HEK293 (cell line): ENCODE results near the gene LRRC8E.

Experiments used
- ATF2 ChIP-seq: fragments of 450-650 bp; formaldehyde crosslinking; IDR thresholded peaks from 2 replicates; pipeline ENCODE4 v1.5.1; 2016; ENCODE audit warnings: missing biosample characterization, missing genetic modification characterization, low read depth
- BCL11A ChIP-seq: fragments of 450-650 bp; formaldehyde crosslinking; IDR thresholded peaks from 2 replicates; pipeline ENCODE4 v1.5.1; 2016; ENCODE audit warnings: low read depth, missing biosample characterization, missing genetic modification characterization
- GLIS1 ChIP-seq: fragments of 450-650 bp; formaldehyde crosslinking; IDR thresholded peaks from 2 replicates; pipeline ENCODE4 v1.5.1; 2016; ENCODE audit warnings: missing biosample characterization, missing genetic modification characterization
- KLF9 ChIP-seq: fragments of 450-650 bp; formaldehyde crosslinking; IDR thresholded peaks from 2 replicates; pipeline ENCODE4 v1.5.1; 2016; ENCODE audit warnings: missing biosample characterization, missing genetic modification characterization, low read depth
- PRDM10 ChIP-seq: fragments of 450-650 bp; formaldehyde crosslinking; IDR thresholded peaks from 2 replicates; pipeline ENCODE4 v1.5.1; 2016; ENCODE audit warnings: missing biosample characterization, missing genetic modification characterization
- SP3 ChIP-seq: fragments of 450-650 bp; formaldehyde crosslinking; IDR thresholded peaks from 2 replicates; pipeline ENCODE4 v1.5.1; 2016; ENCODE audit warnings: missing biosample characterization, missing genetic modification characterization
- WT1 ChIP-seq: fragments of 450-650 bp; formaldehyde crosslinking; IDR thresholded peaks from 2 replicates; pipeline ENCODE4 v1.5.1; 2016; ENCODE audit warnings: missing biosample characterization, missing genetic modification characterization
- ZBTB1 ChIP-seq: fragments of 450-650 bp; formaldehyde crosslinking; IDR thresholded peaks from 2 replicates; pipeline ENCODE4 v1.5.1; 2016; ENCODE audit warnings: missing biosample characterization, missing genetic modification characterization
- ZEB2 ChIP-seq: fragments of 450-650 bp; formaldehyde crosslinking; IDR thresholded peaks from 2 replicates; pipeline ENCODE4 v1.5.1; 2016; ENCODE audit warnings: missing biosample characterization, missing genetic modification characterization
- ZFHX2 ChIP-seq: fragments of 450-650 bp; formaldehyde crosslinking; conservative IDR thresholded peaks from 2 replicates; pipeline ENCODE4 v1.5.1; 2016; ENCODE audit warnings: missing biosample characterization, missing genetic modification characterization
- ZIC2 ChIP-seq: fragments of 450-650 bp; formaldehyde crosslinking; IDR thresholded peaks from 2 replicates; pipeline ENCODE4 v1.5.1; 2016; ENCODE audit warnings: missing biosample characterization, missing genetic modification characterization
- ZNF184 ChIP-seq: fragments of 450-650 bp; IDR thresholded peaks from 2 replicates; pipeline ENCODE4 v1.5.1; 2018; ENCODE audit warnings: missing biosample characterization, mild to moderate bottlenecking, missing genetic modification characterization
- ZNF214 ChIP-seq: fragments of 450-650 bp; formaldehyde crosslinking; IDR thresholded peaks from 2 replicates; pipeline ENCODE4 v1.5.1; 2017; ENCODE audit warnings: missing biosample characterization, mild to moderate bottlenecking, missing genetic modification characterization, borderline replicate concordance
- ZNF248 ChIP-seq: fragments of 450-650 bp; formaldehyde crosslinking; IDR thresholded peaks from 2 replicates; pipeline ENCODE4 v1.5.1; 2017; ENCODE audit warnings: missing biosample characterization, missing genetic modification characterization
- ZNF324 ChIP-seq: fragments of 450-650 bp; formaldehyde crosslinking; IDR thresholded peaks from 2 replicates; pipeline ENCODE4 v1.5.1; 2016; ENCODE audit warnings: missing biosample characterization, missing genetic modification characterization
- ZNF433 ChIP-seq: fragments of 450-650 bp; formaldehyde crosslinking; IDR thresholded peaks from 2 replicates; pipeline ENCODE4 v1.5.1; 2016; ENCODE audit warnings: missing biosample characterization, missing genetic modification characterization, low read depth
- ZNF529 ChIP-seq: fragments of 450-650 bp; formaldehyde crosslinking; IDR thresholded peaks from 2 replicates; pipeline ENCODE4 v1.5.1; 2017; ENCODE audit warnings: missing genetic modification characterization, missing biosample characterization; ENCODE audit not compliant: insufficient replicate concordance
- ZNF544 ChIP-seq: fragments of 450-650 bp; formaldehyde crosslinking; IDR thresholded peaks from 2 replicates; pipeline ENCODE4 v1.5.0; 2017; ENCODE audit warnings: missing biosample characterization, missing genetic modification characterization
- ZNF626 ChIP-seq: fragments of 450-650 bp; sonication (Bioruptor Pico); formaldehyde crosslinking; IDR thresholded peaks from 2 replicates; pipeline ENCODE4 v1.5.1; 2018; ENCODE audit warnings: missing biosample characterization, missing genetic modification characterization, inconsistent platforms
- ZSCAN16 ChIP-seq: fragments of 450-650 bp; formaldehyde crosslinking; IDR thresholded peaks from 2 replicates; pipeline ENCODE4 v1.5.1; 2016; ENCODE audit warnings: missing biosample characterization, missing genetic modification characterization
- ZXDB ChIP-seq: fragments of 450-650 bp; formaldehyde crosslinking; IDR thresholded peaks from 2 replicates; pipeline ENCODE4 v1.5.1; 2016; ENCODE audit warnings: missing biosample characterization, missing genetic modification characterization
- TF ChIP-seq, protein P1 (sequence below): fragments of 450-650 bp; IDR thresholded peaks from 2 replicates; pipeline ENCODE4 v1.5.1; 2018; ENCODE audit warnings: missing biosample characterization, missing genetic modification characterization
- TF ChIP-seq, protein P2 (sequence below): fragments of 450-650 bp; formaldehyde crosslinking; IDR thresholded peaks from 2 replicates; pipeline ENCODE4 v1.5.1; 2016; ENCODE audit warnings: missing biosample characterization, missing genetic modification characterization, low read depth
- TF ChIP-seq, protein P3 (sequence below): fragments of 450-650 bp; formaldehyde crosslinking; IDR thresholded peaks from 2 replicates; pipeline ENCODE4 v1.5.1; 2016; ENCODE audit warnings: missing biosample characterization, missing genetic modification characterization
- TF ChIP-seq, protein P4 (sequence below): fragments of 450-650 bp; formaldehyde crosslinking; IDR thresholded peaks from 2 replicates; pipeline ENCODE4 v1.5.1; 2016; ENCODE audit warnings: missing biosample characterization, missing genetic modification characterization

LRRC8E gene

GRCh38 chr19:7928741-7929701 is 40.7 kb downstream of the LRRC8E start (continued):
- TF ChIP-seq PRDM10 (peak; percentile 36), BCL11A (no peak), ZIC2 (tag by site-specific recombination) (peak; percentile 62), ZNF529 (tag by site-specific recombination) (no peak), ZNF214 (tag by site-specific recombination) (no peak), ZEB2 (tag by site-specific recombination) (peak; percentile 91), ZNF626 (tag by site-specific recombination) (no peak), KLF9 (no peak), ZSCAN16 (tag by site-specific recombination) (no peak), ZXDB (tag by site-specific recombination) (peak; percentile 19; the same call in 1 of the 2 replicates), GLIS1 (tag by site-specific recombination) (peak; percentile 43), WT1 (tag by site-specific recombination) (peak; percentile 53; the same call in 1 of the 2 replicates), ZBTB1 (tag by site-specific recombination) (no peak), ATF2 (no peak), ZNF184 (tag by site-specific recombination) (no peak), SP3 (tag by site-specific recombination) (no peak; the same call in 1 of the 2 replicates), ZNF433 (tag by site-specific recombination) (no peak), ZNF248 (tag by site-specific recombination) (no peak), ZNF324 (tag by site-specific recombination) (no peak), ZFHX2 (tag by site-specific recombination) (peak; percentile 78), ZNF544 (tag by site-specific recombination) (no peak)
- TF ChIP-seq, protein P1, sequence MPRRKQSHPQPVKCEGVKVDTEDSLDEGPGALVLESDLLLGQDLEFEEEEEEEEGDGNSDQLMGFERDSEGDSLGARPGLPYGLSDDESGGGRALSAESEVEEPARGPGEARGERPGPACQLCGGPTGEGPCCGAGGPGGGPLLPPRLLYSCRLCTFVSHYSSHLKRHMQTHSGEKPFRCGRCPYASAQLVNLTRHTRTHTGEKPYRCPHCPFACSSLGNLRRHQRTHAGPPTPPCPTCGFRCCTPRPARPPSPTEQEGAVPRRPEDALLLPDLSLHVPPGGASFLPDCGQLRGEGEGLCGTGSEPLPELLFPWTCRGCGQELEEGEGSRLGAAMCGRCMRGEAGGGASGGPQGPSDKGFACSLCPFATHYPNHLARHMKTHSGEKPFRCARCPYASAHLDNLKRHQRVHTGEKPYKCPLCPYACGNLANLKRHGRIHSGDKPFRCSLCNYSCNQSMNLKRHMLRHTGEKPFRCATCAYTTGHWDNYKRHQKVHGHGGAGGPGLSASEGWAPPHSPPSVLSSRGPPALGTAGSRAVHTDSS: no peak
- TF ChIP-seq, protein P2, sequence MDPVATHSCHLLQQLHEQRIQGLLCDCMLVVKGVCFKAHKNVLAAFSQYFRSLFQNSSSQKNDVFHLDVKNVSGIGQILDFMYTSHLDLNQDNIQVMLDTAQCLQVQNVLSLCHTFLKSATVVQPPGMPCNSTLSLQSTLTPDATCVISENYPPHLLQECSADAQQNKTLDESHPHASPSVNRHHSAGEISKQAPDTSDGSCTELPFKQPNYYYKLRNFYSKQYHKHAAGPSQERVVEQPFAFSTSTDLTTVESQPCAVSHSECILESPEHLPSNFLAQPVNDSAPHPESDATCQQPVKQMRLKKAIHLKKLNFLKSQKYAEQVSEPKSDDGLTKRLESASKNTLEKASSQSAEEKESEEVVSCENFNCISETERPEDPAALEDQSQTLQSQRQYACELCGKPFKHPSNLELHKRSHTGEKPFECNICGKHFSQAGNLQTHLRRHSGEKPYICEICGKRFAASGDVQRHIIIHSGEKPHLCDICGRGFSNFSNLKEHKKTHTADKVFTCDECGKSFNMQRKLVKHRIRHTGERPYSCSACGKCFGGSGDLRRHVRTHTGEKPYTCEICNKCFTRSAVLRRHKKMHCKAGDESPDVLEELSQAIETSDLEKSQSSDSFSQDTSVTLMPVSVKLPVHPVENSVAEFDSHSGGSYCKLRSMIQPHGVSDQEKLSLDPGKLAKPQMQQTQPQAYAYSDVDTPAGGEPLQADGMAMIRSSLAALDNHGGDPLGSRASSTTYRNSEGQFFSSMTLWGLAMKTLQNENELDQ (tag by site-specific recombination): no peak
- TF ChIP-seq, protein P3, sequence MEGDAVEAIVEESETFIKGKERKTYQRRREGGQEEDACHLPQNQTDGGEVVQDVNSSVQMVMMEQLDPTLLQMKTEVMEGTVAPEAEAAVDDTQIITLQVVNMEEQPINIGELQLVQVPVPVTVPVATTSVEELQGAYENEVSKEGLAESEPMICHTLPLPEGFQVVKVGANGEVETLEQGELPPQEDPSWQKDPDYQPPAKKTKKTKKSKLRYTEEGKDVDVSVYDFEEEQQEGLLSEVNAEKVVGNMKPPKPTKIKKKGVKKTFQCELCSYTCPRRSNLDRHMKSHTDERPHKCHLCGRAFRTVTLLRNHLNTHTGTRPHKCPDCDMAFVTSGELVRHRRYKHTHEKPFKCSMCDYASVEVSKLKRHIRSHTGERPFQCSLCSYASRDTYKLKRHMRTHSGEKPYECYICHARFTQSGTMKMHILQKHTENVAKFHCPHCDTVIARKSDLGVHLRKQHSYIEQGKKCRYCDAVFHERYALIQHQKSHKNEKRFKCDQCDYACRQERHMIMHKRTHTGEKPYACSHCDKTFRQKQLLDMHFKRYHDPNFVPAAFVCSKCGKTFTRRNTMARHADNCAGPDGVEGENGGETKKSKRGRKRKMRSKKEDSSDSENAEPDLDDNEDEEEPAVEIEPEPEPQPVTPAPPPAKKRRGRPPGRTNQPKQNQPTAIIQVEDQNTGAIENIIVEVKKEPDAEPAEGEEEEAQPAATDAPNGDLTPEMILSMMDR (tag by site-specific recombination): peak; percentile 65
- TF ChIP-seq, protein P4, sequence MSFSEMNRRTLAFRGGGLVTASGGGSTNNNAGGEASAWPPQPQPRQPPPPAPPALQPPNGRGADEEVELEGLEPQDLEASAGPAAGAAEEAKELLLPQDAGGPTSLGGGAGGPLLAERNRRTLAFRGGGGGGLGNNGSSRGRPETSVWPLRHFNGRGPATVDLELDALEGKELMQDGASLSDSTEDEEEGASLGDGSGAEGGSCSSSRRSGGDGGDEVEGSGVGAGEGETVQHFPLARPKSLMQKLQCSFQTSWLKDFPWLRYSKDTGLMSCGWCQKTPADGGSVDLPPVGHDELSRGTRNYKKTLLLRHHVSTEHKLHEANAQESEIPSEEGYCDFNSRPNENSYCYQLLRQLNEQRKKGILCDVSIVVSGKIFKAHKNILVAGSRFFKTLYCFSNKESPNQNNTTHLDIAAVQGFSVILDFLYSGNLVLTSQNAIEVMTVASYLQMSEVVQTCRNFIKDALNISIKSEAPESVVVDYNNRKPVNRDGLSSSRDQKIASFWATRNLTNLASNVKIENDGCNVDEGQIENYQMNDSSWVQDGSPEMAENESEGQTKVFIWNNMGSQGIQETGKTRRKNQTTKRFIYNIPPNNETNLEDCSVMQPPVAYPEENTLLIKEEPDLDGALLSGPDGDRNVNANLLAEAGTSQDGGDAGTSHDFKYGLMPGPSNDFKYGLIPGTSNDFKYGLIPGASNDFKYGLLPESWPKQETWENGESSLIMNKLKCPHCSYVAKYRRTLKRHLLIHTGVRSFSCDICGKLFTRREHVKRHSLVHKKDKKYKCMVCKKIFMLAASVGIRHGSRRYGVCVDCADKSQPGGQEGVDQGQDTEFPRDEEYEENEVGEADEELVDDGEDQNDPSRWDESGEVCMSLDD (tag by site-specific recombination): peak; percentile 29; the same call in 1 of the 2 replicates
